LNCAP (cell line): Measurements from ENCODE around the gene GCSAM.

Source experiments
- CTCF ChIP-seq: fragments of 450-650 bp; IDR thresholded peaks from 2 replicates; pipeline ENCODE4 v1.5.1; 2017; ENCODE audit warnings: mild to moderate bottlenecking

GCSAM gene

GRCh38 chr3:112087746-112088145 is 45.3 kb downstream of the GCSAM start:
- no peak for TF ChIP-seq CTCF

GRCh38 chr3:112086875-112087524 is 46.0 kb downstream of the GCSAM start:
- TF ChIP-seq CTCF: no peak

GRCh38 chr3:112086076-112086854 is 46.8 kb downstream of the GCSAM start, which contains the start of gene C3orf52:
C3orf52 (plus strand) TSS chr3:112086389; CDS start chr3:112086408, 19 bp downstream.
- no peak for TF ChIP-seq CTCF

- no peak for TF ChIP-seq CTCF
Observed at GRCh38 chr3:112085735-112086075, 47.3 kb downstream of the GCSAM start.

- no peak for TF ChIP-seq CTCF
Observed at GRCh38 chr3:112084980-112085705, 47.9 kb downstream of the GCSAM start.

- no peak for TF ChIP-seq CTCF
Observed at GRCh38 chr3:112083239-112083638, 49.8 kb downstream of the GCSAM start.

GRCh38 chr3:112078125-112079083 is 54.6 kb downstream of the GCSAM start:
- TF ChIP-seq CTCF: no peak
